NCI-H1417 (cell line): ENCODE measurements around the gene TDRD1.
"Not testable (repeated sequence)": the region's sequence is repeated elsewhere in the genome, so short reads cannot be mapped to it uniquely, and the experiment has no call there.

Experiments used
- DNase-seq, 3 experiments: peaks; one replicate each; lab custom pipeline; 2025; lab: John Stamatoyannopoulos, UW

Gene TDRD1

GRCh38 chr10:114179148-114179547 is at the start of gene TDRD1:
TDRD1 (plus strand) TSS chr10:114179353; CDS start chr10:114187832, 8,479 bp downstream.
- DNase-seq: no peak

GRCh38 chr10:114131094-114131493 is 48.1 kb upstream of the TDRD1 start:
- DNase-seq: no peak

- no peak for DNase-seq
These were observed 43.7 kb upstream of the TDRD1 start for GRCh38 chr10:114135476-114135875.

GRCh38 chr10:114138581-114138980 is 40.6 kb upstream of the TDRD1 start:
- no peak for DNase-seq

- no peak for DNase-seq
These were observed 39.1 kb upstream of the TDRD1 start for GRCh38 chr10:114140036-114140435.

- DNase-seq: not testable (repeated sequence)
These were observed 38.3 kb upstream of the TDRD1 start for GRCh38 chr10:114140827-114141226.

- DNase-seq: peak in 1 of 3 experiments; percentile 30
These were observed 37.1 kb upstream of the TDRD1 start for GRCh38 chr10:114142018-114142417.

- DNase-seq: no peak
These were observed 36.0 kb upstream of the TDRD1 start for GRCh38 chr10:114143160-114143559.

GRCh38 chr10:114149476-114149875 is 29.7 kb upstream of the TDRD1 start:
- not testable (repeated sequence) for DNase-seq

- no peak for DNase-seq
These were observed 27.7 kb upstream of the TDRD1 start for GRCh38 chr10:114151486-114151885.

GRCh38 chr10:114151892-114152291 is 27.3 kb upstream of the TDRD1 start:
- no peak for DNase-seq

- DNase-seq: no peak
These were observed 21.2 kb upstream of the TDRD1 start for GRCh38 chr10:114157912-114158311.

GRCh38 chr10:114163062-114163461 is 16.1 kb upstream of the TDRD1 start:
- DNase-seq: no peak

- DNase-seq: no peak
These were observed 13.1 kb upstream of the TDRD1 start for GRCh38 chr10:114166043-114166442.

GRCh38 chr10:114166494-114166893 is 12.7 kb upstream of the TDRD1 start:
- no peak for DNase-seq

GRCh38 chr10:114167985-114168384 is 11.2 kb upstream of the TDRD1 start:
- no peak for DNase-seq

GRCh38 chr10:114168450-114169009 is 10.6 kb upstream of the TDRD1 start:
- DNase-seq: no peak

- DNase-seq: no peak
These were observed 6.9 kb upstream of the TDRD1 start for GRCh38 chr10:114172216-114172615.

- peak in 2 of 3 experiments; percentile 1 to 38 for DNase-seq
These were observed 6.2 kb upstream of the TDRD1 start for GRCh38 chr10:114172776-114173602.

- DNase-seq: no peak
These were observed 5.6 kb upstream of the TDRD1 start for GRCh38 chr10:114173603-114173920.

- DNase-seq: peak; percentile 91 to 94 (median 93)
These were observed 5.0 kb upstream of the TDRD1 start, which contains the start of gene CCDC186 for GRCh38 chr10:114173921-114174694. CCDC186 (minus strand) TSS chr10:114174203; CDS start chr10:114163268, 10,935 bp downstream.

- DNase-seq: no peak
These were observed 4.4 kb upstream of the TDRD1 start for GRCh38 chr10:114174695-114175188.

- DNase-seq: peak in 1 of 3 experiments; percentile 8
These were observed 3.5 kb upstream of the TDRD1 start for GRCh38 chr10:114175667-114176066.
